ENCODE results near the gene PASK.

GRCh38 chr2:241091201-241091600 is 58.1 kb downstream of the PASK start:
- no peak for TF ChIP-seq CTCF (IDR thresholded peaks at IDR 0.05)
- no peak for TF ChIP-seq POLR2A (IDR thresholded peaks at IDR 0.05)

Measured in testis (tissue), 2 donors.